ENCODE results near the gene PLEKHA7. TPM values are rescaled to one million over a fixed set of nuclear protein-coding genes. Genes with fewer than 3 reads are reported as not detected.

PLEKHA7 gene
- total RNA-seq, 2 experiments from 2014 or later, result 1.9 to 2.5 TPM

DNA sequence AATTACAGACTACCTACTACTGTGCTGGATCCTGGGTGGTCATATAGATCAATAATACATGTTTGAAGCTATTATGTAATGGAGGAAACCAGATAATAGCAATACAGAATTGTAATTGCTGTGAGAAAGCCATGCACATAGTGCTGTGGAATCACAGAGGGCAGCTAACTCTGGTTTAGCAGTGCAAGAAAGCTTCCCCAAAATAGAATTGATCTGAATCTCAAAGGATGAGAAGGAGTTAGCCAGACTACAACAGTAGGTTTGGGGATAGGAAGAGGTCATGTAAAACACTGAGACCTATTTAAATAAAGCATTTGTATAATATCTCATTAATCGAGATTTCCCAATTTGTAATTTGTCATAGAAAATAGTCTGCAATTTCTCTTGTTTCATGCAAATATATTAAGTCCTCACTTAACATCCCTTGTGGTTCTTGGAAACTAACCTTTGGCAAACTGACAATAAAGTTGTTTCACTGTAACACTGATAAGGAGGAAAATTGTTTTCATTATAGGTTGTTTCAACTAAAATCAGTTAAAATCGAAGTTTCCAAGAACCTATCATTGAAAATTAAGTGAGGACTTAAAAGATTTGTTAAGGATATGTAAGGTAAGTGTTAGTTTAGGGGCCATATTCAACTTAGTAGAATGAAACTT lies 268.1 kb downstream of the PLEKHA7 start:
- Mint-ChIP-seq H3K4me3 (no peak overlapping the region), H3K9me3 (no peaks in the 10 kb centered on the region), H3K27ac (peak overlapping the region; percentile 64), H3K36me3 (ENCODE audit: low read depth) (peaks cover 30% of the 10 kb centered on the region), H3K27me3 (ENCODE audit: low read depth) (no peaks in the 10 kb centered on the region), H3K4me1 (ENCODE audit: low read depth) (peaks cover 59% of the 10 kb centered on the region)
- DNase-seq, result no peak
- CTCF ChIA-PET, result interaction anchor here (1.0 kb wide), 1 partner anchor 74 kb away, joined by 3 read pairs; no protein-coding TSS in a partner anchor
- intact Hi-C loops (cut with micrococcal nuclease), result no loop called here

DNA sequence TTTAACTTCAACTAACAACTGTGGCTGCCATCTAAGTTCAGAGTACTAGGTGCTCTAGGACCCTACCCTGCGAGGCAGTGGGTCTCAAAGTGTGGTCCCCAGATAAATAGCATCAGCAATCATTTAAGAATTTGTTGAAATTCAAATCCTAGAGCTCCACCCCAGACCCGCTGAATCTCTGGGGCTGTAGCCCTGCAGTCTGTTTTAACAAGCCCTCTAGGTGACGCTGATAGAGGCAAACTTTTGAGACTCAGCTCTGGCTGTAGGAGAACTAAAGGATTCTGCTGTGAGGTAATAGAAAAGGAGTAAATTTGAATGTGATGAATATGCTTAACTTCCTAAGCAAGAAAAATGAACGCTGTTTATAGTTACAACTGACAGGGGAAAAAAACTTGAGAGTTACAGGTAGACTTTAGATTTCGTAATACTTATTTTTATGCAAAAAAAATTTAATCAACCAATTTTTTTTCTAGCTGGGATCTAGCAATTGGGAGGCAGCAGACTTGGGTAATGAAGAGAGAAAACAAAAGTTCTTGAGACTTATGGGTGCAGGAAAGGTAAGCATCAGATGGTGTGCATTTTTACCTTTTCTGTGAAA lies 270.0 kb downstream of the PLEKHA7 start:
- CTCF ChIA-PET, result no interaction called here
- intact Hi-C loops (cut with micrococcal nuclease), result no loop called here
- Mint-ChIP-seq H3K36me3 (ENCODE audit: low read depth) (peaks cover 25% of the 10 kb centered on the region), H3K27me3 (ENCODE audit: low read depth) (no peaks in the 10 kb centered on the region), H3K4me1 (ENCODE audit: low read depth) (peaks cover 49% of the 10 kb centered on the region), H3K27ac (peak overlapping the region; percentile 47), H3K4me3 (no peak overlapping the region), H3K9me3 (no peaks in the 10 kb centered on the region)
- no peak for DNase-seq

DNA sequence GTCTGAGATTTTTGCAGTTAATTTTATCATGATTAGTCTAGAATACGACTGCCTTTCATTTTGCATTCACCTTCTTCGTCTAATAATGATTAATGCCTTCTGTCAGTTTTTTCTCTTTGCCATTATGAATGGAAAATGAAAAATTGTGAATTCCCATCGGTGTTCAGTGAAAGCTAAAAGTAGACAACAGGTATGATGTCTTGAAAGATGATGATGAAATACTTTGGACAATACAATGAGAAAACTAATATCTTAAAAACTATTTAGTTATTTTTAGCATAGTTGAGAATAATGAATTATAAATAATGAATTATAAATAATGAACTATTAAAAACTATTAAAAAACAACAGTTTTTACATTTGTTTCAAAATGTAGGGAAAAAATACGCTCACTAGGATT lies 270.7 kb downstream of the PLEKHA7 start:
- Mint-ChIP-seq H3K9me3 (no peaks in the 10 kb centered on the region), H3K36me3 (ENCODE audit: low read depth) (peaks cover 23% of the 10 kb centered on the region), H3K4me1 (ENCODE audit: low read depth) (peaks cover 46% of the 10 kb centered on the region), H3K27me3 (ENCODE audit: low read depth) (no peaks in the 10 kb centered on the region), H3K27ac (no peak overlapping the region), H3K4me3 (no peak overlapping the region)
- CTCF ChIA-PET, result no interaction called here
- intact Hi-C loops (cut with micrococcal nuclease), result no loop called here
- no peak for DNase-seq

DNA sequence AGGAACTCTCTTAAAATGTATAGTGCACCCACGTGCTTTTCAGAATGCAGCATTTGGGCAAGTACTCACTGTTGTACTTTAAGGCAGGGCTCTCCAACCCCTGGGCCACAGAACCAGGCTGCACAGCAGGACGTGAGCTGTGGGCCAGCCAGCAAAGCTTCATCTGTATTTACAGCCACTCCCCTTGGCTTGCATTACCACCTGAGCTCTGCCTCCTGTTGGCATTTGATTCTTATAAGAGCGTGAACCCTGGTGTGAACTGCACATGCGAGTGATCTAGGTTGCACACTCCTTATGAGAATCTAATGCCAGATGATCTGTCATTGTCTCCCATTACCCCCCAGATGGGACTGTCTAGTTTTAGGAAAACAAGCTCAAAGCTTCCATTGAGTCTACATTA lies 272.7 kb downstream of the PLEKHA7 start:
- CTCF ChIA-PET, result no interaction called here
- Mint-ChIP-seq H3K4me1 (ENCODE audit: low read depth) (peaks cover 47% of the 10 kb centered on the region), H3K27me3 (ENCODE audit: low read depth) (no peaks in the 10 kb centered on the region), H3K27ac (peak overlapping the region; percentile 7), H3K4me3 (peak overlapping the region; percentile 17), H3K9me3 (no peaks in the 10 kb centered on the region), H3K36me3 (ENCODE audit: low read depth) (peaks cover 18% of the 10 kb centered on the region)
- DNase-seq, result no peak
- intact Hi-C loops (cut with micrococcal nuclease), result no loop called here

DNA sequence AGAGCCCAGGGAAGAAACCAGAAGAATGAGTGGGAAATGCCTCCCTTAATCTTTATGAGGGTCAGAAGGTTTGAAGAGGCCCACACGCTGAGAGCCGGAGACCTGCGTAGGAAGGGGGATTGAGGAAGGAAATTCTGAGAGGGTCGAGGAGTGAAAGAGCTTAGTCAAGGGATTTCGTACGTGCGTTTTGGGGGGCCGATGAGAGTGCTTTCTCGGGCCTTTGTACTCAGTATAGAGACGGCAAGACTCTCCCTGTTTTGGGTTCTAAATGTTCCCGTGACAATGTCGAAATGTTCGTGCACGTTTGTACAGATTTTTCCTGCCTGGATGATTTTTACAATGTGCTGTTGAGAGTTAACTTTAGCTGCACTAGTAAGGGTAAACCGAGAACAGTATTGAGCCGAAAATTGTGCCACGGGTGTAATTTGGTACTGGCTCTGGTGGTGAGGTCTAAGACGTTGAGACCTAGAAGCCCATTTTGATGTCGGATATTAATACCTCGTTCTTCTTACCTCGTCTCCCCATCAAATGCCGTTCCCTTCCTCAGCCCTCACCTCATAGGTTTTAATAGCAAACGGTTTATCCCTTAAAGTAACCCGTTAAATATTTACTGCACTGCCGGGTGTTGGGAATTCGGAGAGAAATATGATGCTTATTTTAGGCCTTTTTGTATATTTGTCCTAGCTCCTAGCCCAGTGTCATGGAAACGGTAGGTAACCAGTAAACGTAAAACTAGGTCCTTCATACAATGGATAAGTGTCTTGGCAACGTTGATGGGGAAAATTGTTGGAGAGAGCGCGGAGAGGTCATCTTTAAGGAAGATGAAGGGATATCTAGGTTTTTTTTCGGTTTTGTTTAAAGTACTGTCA lies 275.0 kb downstream of the PLEKHA7 start:
- Mint-ChIP-seq H3K4me1 (ENCODE audit: low read depth) (peaks cover 28% of the 10 kb centered on the region), H3K36me3 (ENCODE audit: low read depth) (peaks cover 10% of the 10 kb centered on the region), H3K4me3 (no peak overlapping the region), H3K27me3 (ENCODE audit: low read depth) (no peaks in the 10 kb centered on the region), H3K9me3 (no peaks in the 10 kb centered on the region), H3K27ac (no peak overlapping the region)
- CTCF ChIA-PET, result interaction anchor here (0.7 to 0.8 kb wide), 2 partner anchors 10 to 21 kb away, joined by 3 read pairs; no protein-coding TSS in a partner anchor
- intact Hi-C loops (cut with micrococcal nuclease), result loop anchor here (1.0 to 5.0 kb wide), 10 partner anchors 10 to 1848 kb away; partner anchors contain the start of genes NCR3LG1, NUCB2, RPS13 and SERGEF
- DNase-seq, result no peak

DNA sequence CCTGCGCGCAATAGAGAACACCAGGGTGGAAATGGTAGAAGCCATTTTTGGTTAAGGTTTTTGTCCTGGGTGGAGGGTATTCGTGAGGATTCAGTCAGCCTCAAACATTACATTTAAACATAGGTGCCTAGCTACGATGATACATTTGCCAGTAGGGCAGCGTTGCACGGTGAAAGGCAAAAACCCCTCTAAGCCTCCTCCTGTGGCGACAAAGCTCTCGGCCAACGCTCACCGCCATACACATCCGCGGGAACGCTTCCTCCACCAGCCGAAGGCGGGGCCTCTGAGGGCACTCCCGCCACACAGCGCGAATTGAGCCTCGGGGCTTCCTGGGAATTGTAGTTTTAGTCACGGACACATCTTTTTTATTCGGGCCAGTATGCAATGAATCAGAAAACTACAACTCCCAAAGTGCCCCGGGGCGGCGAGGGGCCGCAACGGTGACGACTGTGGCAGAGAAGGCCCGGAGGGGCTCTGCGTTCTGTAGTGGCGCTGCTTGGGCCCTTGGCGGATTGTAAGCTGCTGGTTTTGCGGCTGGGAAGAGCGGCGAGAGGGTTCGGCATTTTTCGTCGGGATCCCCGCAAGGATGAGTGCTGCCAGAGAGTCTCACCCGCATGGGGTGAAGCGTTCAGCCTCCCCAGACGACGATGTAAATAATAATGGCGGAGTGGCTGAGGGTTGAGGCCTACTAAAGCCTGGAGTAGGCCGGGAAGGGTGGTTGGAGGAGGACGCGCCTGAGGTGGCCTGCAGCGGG lies 275.8 kb downstream of the PLEKHA7 start, which contains the start of gene C11orf58:
Gene C11orf58 (plus strand): TSS at position 455 of the 754 bp plus-strand sequence. CDS start 132 bp downstream, at position 587.
- peak; percentile 97 for DNase-seq
- H3K36me3 Mint-ChIP-seq (ENCODE audit: low read depth), result peaks cover 9% of the 10 kb centered on the region
- H3K4me1 Mint-ChIP-seq (ENCODE audit: low read depth), result peaks cover 22% of the 10 kb centered on the region
- H3K27me3 Mint-ChIP-seq (ENCODE audit: low read depth), result no peaks in the 10 kb centered on the region
- intact Hi-C loops (cut with micrococcal nuclease), result loop anchor here (1.0 to 5.0 kb wide), 10 partner anchors 11 to 1847 kb away; partner anchors contain the start of genes NCR3LG1, NUCB2, RPS13 and SERGEF
- peak within 1 kb of the TSS; percentile 85 for H3K27ac Mint-ChIP-seq
- CTCF ChIA-PET, result interaction anchor here (0.6 kb wide), 1 partner anchor 12 kb away, joined by 3 read pairs; no protein-coding TSS in a partner anchor
- H3K9me3 Mint-ChIP-seq, result no peaks in the 10 kb centered on the region
- H3K4me3 Mint-ChIP-seq, result peak within 1 kb of the TSS; percentile 73

DNA sequence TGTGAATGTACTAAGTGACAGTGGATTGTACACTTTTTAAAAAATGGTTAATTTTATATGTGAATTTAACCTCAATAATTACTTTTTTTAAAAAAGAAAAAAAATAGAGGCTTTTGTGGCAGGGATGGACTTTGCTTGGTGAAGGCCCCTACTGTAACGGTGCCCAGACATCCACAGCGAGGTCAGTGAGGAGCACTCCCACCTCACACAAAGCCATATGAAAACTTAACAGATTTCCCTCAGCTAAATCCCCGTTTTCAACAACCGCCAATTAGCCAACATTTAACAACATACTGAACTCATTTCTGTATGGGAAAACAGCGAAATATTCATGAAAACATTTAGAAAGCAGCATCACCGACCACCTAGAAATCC lies 276.4 kb downstream of the PLEKHA7 start:
- peaks cover 6% of the 10 kb centered on the region for H3K36me3 Mint-ChIP-seq (ENCODE audit: low read depth)
- DNase-seq, result no peak
- CTCF ChIA-PET, result no interaction called here
- H3K4me3 Mint-ChIP-seq, result peak overlapping the region; percentile 73
- no peaks in the 10 kb centered on the region for H3K9me3 Mint-ChIP-seq
- H3K4me1 Mint-ChIP-seq (ENCODE audit: low read depth), result peaks cover 18% of the 10 kb centered on the region
- intact Hi-C loops (cut with micrococcal nuclease), result loop anchor here (1.0 to 5.0 kb wide), 10 partner anchors 11 to 1847 kb away; partner anchors contain the start of genes NCR3LG1, NUCB2, RPS13 and SERGEF
- H3K27ac Mint-ChIP-seq, result peak overlapping the region; percentile 85
- H3K27me3 Mint-ChIP-seq (ENCODE audit: low read depth), result no peaks in the 10 kb centered on the region

Other genes starting within 250 kb of the PLEKHA7 start
- 1,000 to 10,000 TPM; 2,045 to 2,099 TPM for gene RPS13, start 63.3 kb upstream of the PLEKHA7 start, total RNA-seq
- 10 to 100 TPM; 16.4 to 17.3 TPM for gene PIK3C2A, start 193.6 kb upstream of the PLEKHA7 start, total RNA-seq

Measured in activated naive CD4-positive, alpha-beta T cell treated with anti-CD3 and anti-CD28 coated beads for 36 hours (primary cell).